SK-MEL-5 (cell line): Measurements from ENCODE around the gene HSD11B2. TPM values are rescaled to one million over a fixed set of nuclear protein-coding genes. Genes with fewer than 3 reads are reported as not detected.
A peak's percentile ranks its signal among the peaks of the same experiment; 100 is the strongest.

Experiments
- DNase-seq: peaks from one replicate; pipeline ENCODE4 v3.0.0-alpha.2; 2016; ENCODE audit warnings: low read depth, low spot score
- in situ Hi-C: cut with HindIII; loops from 2 replicates; pipeline ENCODE4 v1.10.0; 2016; ENCODE audit warnings: low sequenced_read_pairs, high pct_unique_total_duplicates, low pct_unique_long_range_greater_than_20kb
- total RNA-seq: library from RNA; depleted of rRNA; stranded (reverse); fragments of >200 nt; shearing (Covaris generic); gene quantifications from 2 replicates; pipeline ENCODE4 v1.2.3, GENCODE V29; 2014

Gene HSD11B2
- total RNA-seq, 1 experiment from 2014 or later: 0.32 TPM

DNA sequence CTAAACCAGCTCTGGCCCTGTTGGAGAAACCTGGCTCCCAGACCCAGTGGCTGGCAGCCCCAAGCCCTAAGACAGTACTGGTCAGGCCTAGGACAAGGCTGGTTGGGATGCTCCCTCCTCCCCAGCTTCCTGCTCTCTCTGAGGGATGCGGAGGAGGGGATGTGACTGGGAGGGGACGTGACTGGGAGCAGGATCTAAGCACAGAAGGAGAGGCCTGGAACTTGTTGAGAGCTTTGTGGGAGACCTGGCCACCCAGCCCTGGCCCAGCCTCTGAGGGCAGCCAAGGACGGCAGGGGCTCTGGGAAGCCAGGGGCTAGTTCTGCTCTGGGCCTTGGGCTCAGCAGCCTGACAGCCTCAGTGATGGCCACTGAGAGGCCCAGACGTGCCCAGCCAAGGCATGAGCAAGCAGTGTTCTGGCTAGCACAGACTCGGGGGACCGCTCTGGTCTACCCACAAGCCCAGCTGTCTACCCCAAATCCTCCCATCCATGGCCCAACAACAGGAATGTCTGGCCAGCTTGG, 27.3 kb downstream of the HSD11B2 start:
- in situ Hi-C loops: no loop called here
- DNase-seq: no peak

DNA sequence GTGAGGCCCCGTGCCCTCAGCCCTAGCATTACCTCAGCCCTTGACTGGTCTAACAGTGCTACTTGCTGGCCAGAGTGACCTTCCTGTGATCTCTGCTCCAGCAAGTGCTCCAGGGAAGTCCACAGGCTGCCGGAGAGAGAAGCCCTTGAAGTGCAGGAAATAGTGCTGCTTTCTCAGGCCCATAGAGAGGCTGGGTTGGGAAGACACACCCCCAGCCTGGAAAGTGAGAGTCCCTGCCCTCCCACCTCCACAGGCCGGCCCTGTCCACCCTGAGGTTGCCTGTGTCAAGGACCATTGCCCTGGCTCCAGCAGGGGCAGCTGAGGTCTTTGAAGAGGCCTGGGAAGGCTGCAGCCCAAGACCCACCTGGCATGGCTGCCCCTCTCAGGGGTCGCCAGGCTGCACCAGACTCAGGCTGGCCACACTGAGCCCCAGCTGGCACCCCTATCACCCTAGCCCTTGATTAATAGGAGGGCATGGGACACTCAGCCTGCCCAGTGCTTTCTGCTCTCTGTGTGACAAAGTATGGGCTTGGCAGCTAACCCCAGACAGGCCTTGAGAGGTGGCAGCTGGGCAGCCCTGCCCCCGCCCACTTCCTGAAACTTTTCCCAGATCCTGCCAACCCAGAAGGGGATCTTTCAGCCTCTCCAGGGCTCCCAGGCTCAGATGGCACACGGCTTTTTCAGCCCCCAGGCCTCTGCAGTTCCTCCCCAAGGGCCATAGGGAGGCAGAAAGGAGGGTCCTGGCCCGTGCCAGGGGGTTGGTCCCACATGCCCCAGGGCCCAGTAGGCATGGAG, 28.3 kb downstream of the HSD11B2 start:
- no peak for DNase-seq
- in situ Hi-C loops: no loop called here

DNA sequence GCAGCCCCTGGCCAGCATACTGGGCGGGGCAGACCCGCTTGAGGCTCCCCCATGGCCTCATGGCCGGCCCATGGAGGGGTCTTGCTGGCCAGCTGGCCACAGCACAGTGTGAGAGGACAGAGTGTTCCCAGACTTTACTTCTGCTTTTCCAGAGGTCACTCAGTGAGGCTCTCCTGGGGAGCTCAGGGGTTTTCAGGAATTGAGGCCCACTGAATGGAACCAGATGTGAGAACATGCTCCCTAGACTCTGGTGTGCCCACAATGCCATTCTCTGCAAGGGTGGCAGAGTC, 28.9 kb downstream of the HSD11B2 start:
- in situ Hi-C loops: no loop called here
- no peak for DNase-seq

DNA sequence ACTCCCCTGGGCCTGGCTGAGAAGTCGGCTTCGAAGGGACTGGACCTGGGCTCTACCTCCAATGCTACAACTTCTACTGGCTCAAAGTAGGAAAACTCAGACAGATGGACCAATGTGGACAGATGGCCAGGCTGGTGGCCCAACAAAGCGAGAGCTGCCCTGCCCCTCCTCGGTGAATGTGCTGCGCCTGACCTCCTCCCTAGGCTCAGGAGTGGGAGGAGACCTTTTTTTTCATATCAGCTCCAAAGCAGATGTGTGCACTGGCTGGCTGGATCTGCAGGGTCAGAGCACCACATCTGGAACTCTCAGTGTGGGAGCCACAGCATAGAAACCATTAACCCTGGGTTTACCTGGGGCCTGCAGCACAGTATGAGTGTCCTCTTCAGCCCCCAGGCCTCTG, 29.2 kb downstream of the HSD11B2 start:
- DNase-seq: no peak
- in situ Hi-C loops: no loop called here

DNA sequence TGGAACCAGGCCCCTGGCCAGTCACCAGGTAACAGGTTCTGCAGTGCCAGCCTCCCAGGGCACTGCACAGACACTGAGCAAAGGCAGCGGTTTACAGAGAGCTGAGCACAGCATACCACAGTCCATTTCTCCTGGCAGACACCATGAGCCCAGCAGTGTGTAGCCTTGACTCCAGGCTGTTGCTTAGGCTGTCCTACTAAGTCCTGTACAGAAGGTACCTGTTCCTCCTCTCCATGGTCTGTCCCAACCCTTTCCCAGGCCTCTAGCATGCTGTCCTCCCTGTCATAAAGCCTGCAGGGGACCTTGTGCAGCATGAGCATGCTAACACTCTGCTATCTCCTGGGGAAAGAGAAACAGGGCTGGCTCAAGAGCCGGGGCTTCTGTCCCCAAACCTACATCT, 30.0 kb downstream of the HSD11B2 start:
- in situ Hi-C loops: no loop called here
- no peak for DNase-seq

DNA sequence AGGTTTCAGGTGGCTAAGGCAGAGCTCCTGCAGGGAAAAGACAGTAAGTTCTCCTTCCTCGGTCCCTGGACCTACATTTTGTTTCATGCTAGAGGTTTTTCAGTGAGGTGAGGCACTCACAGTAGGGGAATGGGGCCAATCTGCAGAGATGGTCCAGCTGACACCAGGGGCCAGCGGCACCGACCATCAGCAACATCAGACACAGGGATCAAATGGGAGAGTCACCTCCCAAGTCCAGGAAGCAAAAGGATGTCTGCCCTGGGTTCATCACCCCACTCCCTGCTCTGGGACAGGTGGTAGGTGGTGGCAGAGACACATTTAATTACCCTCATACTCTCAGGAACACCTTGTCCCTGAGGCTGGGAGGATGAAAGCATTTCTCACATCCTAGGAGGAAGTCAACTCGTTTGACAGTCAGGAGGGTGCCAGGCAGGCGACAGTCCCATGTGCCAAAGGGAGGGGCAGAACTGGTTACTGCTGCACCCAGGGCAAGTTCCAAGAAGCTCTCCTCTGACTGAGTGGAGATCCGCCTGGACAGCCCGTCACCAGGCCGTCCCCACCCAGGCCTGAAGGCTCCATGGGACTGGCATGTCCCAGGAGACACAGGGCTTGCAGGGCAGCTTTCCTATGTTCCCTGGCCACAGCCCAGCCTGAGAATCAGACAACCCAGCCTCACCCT, 30.8 kb downstream of the HSD11B2 start:
- in situ Hi-C loops: no loop called here
- DNase-seq: no peak

DNA sequence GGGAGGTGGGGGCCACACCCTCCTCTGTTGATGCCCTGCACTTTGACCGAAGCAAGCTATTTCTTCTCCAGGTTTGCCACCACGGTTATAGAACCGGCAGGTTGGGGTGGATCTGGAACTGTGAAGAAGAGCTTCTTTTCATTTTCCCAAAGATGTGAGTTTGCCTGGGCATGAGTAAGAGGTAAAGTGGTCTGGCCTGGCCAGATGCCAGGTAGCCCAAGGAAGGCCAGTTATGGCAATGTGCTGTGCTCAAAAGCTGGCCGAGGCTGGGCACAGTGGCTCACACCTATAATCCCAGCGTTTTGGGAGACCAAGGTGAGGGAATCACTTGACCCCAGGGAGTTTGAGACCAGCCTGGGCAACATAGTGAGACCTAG, 31.3 kb downstream of the HSD11B2 start:
- DNase-seq: no peak
- in situ Hi-C loops: no loop called here

DNA sequence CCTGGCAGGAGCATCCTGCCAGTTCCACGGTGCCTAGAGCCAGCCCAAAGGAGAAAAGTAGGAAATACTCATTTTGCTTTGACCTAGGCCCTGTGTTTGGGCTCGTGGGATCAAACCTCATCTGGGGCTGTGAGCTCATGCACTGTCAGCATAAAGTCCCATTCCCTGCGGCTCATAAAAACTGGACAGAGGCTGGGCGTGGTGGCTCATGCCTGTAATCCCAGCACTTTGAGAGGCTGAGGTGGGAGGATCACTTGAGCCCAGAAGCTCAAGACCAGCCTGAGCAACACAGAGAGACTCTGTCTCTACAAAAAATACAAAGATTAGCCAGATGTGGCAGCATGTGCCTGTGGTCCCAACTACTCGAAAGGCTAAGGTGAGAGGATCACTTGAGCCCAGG, 32.1 kb downstream of the HSD11B2 start:
- in situ Hi-C loops: no loop called here
- no peak for DNase-seq

DNA sequence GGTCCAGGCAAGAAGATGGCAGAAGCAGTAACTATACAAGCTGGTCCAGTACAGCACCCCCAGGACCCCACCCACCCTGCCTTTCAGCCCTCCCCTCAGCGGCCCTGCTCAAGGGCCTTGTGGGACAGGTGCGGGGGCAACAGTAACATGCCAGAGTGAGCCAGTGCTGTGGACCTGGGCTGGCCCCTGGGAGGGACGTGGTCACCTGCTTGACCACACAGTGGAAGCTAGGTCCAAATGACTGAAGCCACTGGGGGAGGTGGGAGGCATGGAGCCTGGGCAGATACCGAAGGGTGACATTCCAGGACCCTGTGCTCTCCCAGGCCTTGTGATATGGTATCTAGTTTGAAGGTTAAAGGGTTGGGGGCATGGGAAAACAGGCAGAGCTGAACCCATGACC, 32.8 kb downstream of the HSD11B2 start:
- DNase-seq: no peak
- in situ Hi-C loops: no loop called here

DNA sequence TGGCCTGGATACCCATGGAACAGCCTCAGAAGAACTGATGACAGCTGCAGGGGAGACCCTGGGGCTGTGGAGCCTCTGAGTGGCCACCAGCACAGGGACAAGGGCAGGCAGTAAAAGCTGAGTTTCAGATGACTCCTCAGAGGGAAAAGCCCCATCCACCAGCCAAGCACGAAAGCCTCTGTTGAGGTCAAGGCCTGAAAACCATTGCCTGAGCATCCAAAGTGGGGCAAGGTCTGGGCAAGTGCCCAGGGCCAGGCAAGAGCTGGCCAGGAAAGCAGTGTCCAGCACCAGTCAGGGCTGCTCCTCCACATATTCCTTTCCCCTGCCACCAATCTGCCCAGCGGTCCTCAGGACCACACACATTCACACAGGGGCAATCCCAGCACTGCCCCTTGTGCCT, 33.6 kb downstream of the HSD11B2 start:
- DNase-seq: no peak
- in situ Hi-C loops: no loop called here

DNA sequence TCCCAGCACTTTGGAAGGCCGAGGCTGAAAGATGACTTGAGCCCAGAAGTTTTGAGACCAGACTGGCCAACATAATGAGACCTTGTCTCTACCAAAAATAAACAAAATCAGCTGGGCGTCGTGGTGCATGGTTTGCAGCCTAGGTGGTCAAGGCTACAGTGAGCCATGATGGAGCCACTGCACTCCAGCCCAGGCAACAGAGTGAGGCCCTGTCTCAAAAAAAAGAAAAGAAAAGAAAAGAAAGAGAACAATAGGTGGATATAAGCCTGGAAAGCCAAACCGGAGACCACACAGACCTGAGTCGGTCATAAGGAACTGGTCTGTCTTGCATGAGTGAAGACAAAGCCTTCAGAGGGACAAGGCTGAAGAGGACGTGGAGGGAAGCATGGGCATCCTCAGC, 35.7 kb downstream of the HSD11B2 start:
- in situ Hi-C loops: no loop called here
- DNase-seq: no peak

DNA sequence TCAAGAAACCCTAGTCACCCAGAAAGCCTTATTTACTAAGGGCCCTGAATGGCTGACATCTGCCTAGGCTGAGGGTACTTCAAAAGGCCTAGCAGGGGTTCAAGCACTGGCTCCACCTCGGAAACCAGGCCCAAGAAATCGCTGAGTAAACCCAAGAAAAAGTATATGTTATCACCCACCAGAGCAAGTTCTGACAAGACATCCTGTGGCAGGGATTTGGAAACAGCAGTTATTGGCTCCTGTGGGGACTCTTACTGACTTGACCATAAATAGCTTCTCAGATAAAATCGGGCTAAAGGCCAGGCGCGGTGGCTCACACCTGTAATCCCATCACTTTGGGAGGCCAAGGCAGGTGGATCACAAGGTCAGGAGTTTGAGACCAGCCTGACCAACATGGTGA, 37.8 kb downstream of the HSD11B2 start:
- no peak for DNase-seq
- in situ Hi-C loops: no loop called here

DNA sequence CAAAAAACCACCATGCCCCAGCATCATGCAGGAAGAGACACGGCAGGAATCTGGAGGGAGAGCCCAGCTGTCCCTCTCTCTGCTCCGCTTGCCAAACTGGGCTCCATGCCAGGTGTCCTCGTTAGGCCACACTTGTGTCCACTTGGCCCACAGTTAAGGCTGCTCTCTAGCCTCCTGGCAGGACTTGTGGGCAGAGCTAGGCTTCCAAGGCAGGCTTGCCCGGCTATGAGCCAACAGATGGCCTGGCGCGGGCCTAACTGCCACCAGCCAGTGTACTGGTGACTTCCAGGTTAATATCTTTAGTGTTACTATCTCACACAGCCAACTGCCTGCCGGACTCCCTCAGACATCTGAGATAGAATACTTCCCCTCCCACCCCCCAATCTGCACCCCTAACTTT, 39.4 kb downstream of the HSD11B2 start:
- in situ Hi-C loops: no loop called here

DNA sequence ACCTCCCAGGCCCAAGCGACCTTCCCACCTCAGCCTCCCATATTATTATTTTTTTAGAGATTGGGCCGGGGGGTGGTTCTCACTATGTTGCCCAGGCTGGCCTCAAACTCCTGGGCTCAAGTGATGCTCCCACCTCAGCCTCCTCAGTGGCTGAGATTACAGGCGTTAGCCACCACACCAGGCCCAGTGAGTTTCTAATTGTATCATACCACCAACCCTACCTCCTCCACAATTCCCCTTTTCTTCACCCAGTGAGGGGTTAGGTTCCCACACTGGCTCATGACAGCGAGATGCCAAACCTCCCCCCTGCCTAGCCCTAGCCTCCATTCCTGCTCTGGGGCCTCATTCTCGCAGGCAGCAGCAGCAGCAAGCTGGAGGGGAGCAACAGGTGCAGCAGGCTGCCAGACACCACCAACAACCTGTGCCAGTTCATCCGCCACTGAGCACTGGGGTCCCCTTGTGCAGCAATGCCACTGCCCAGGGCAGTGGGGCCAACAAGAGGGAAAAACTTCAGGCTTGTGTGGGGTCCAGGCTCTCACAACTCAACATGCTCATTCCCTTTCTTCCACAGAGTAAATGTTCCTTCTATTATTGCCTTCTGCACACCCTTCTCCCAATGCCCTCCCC, 41.0 kb downstream of the HSD11B2 start:
- no peak for DNase-seq
- in situ Hi-C loops: no loop called here

More for the DNA sequence above, 39.4 kb downstream of the HSD11B2 start:
- DNase-seq: no peak

DNA sequence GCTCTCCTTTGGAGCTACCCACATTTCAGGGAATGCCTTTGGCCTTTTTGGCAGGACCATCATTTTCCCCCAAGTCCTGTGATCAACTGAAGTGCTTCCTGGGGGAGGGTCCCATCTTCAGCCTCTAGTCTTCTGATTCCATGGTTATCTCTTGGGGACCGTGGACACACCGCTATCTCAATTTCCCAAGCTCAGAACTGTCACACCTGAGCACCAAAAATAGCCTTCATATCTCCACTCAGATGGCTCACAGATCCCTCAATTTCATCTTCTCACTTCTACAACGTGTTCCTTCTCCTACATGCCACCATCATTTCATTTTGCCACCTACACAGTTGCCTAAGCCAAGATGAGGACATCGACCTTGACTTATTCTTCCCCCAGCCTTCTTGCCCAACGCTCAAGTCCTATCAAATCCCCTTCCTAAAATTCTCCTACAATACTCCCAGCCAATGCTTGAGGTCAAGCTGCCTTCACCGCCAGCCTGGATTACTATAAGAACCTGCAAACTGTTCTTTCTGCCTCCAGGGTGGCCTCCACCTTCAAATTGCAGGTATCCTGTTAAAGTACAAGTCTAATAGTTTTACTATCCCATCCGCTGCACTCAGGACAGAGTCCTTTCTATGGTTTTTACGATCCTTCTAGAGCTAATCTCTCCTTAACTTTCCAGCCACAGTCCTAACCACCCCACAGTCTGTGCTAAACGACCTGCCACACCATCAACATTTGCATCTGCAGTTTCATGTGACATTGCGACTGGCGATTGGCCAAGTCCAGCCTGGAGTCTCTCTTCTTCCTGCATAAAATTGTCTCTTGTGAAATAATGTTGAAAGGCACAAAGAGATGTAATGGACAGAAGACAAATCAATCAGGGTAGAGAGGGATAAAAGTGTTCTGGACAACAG, 43.9 kb downstream of the HSD11B2 start:
- DNase-seq: no peak
- in situ Hi-C loops: no loop called here

DNA sequence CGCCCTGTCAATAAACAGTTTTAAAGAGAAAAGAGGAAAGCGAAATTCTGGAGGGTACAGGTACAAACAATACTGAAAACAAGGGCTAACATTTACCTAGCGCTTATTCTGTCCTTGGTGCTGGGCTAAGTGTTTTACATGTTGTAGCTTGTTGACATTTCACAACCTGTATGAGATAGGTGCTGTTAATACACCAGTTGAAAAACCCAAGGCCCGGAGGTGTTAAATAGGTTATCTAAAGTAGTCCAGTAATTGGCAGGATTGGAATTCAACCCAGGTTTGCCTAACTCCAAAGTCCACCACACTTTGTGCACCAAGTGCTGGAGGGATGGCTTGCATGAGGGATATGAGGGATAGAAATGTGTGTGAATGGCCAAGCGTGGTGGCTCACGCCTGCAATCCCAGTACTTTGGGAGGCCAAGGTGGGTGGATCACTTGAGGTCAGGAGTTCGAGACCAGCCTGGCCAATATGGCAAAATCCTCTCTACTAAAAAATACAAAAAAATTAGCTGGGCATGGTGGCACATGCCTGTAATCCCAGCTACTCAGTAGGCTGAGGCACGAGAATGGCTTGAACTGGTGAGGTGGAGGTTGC, 47.1 kb downstream of the HSD11B2 start:
- in situ Hi-C loops: no loop called here
- no peak for DNase-seq

DNA sequence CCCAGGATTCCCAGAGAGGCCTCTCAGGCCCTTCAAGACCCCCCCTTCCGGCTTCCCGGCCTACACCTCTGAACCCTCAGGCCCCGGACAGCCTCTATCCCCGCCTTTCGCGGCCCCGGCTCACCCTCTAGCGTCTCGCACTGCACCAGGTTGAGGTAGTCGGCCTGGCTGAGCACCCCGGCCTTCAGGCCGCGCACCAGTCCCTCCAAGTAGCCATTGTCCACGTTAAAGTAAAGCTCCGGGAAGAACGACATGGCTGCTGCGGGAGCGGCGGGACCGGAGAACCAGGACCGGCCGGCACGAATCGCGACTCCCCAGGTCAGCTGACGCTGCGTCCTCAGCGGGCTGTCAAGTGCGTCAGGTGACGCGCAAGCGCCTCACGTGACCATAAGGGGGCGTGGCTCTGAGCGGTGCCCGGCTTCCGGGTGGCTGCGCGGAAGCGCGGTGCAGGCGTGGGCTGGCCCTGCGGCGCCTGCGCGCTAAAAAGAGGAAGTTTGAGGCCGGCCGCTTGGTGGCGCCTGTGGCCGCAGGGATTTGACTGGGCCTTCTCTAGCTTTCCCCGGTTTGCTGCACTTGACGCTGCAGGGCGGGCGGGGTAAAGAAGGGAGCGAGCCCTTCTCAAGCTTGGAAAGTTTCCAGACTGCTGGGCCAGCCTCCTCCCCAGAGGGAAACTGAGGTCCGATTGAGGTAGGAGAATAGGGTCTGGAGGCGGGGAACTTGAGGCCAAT, 50.1 kb downstream of the HSD11B2 start, which contains the start of gene ATP6V0D1:
TSS of gene ATP6V0D1 (minus strand) at position 325 of the 728 bp plus-strand sequence. CDS start at position 254, 71 bp downstream.
- peak; percentile 95 for DNase-seq
- in situ Hi-C loops: no loop called here
